Measurements from ENCODE around the gene DAD1. TPM values are rescaled to one million over a fixed set of nuclear protein-coding genes. Genes with fewer than 3 reads are reported as not detected.

DAD1 gene
- total and polyA plus RNA-seq, 2 of the 8 experiments (the other 6 are each of a cell fraction or from before 2014, with no cell fraction given), result 131 to 440 TPM

DNA sequence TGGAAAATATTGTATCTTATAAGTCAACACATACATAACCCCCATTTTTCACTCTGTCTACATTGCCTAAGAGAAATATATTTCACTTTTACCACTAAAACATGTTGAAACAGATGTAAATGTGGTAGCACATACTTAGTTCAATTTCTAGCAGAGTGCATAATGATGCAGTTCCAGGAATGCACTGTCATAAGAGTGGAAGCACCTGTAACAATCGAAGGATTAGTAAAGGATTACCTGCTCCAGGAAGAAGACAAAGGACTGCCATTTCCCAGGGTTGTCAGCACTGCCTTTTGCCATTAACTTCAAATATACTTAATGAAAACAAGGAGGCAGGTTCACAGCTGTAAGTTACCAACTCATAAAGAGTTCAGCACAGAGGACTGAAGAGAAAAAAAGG, 24.6 kb downstream of the DAD1 start:
- Histone ChIP-seq H2BK20ac (ENCODE audit: low read length) (no peak overlapping the region), H4K91ac (replicated peaks; ENCODE audit: insufficient read length, low read length) (no peak overlapping the region), H2BK12ac (ENCODE audit: low read depth, low read length) (no peak overlapping the region), H3K23me2 (ENCODE audit: low read depth, low read length) (no peaks in the 10 kb centered on the region), H2BK5ac (ENCODE audit: low read depth, low read length) (no peak overlapping the region), H2BK120ac (replicated peaks; ENCODE audit: low read depth, low read length) (no peak overlapping the region), H3K79me1 (ENCODE audit: low read depth, low read length) (no peaks in the 10 kb centered on the region), H3K23ac (ENCODE audit: insufficient read length) (no peak overlapping the region), H3K18ac (ENCODE audit: extremely low read depth, low read length) (no peak overlapping the region), H3K9me3 (ENCODE audit: insufficient read depth in 2 of 2, low read depth in 1 of 2, low read length in 1 of 2) (no peaks in the 10 kb centered on the region), H3K56ac (replicated peaks; ENCODE audit: insufficient read length, low read depth, low read length) (no peak overlapping the region), H3K14ac (ENCODE audit: insufficient read length) (no peak overlapping the region), H4K5ac (ENCODE audit: insufficient read length, low read depth, low read length) (no peak overlapping the region), H3K4me3 (ENCODE audit: extremely low read depth in 1 of 4, insufficient read depth in 2 of 4, low read depth in 3 of 4, low read length in 4 of 4) (no peak overlapping the region), H2BK15ac (ENCODE audit: low read length) (no peak overlapping the region), H2AK5ac (ENCODE audit: low read depth, low read length) (no peak overlapping the region), H3K27ac (ENCODE audit: low read depth, low read length) (no peak overlapping the region), H3K27me3 (replicated peaks in 1 of 4; ENCODE audit: control insufficient read depth in 3 of 4, extremely low read depth in 1 of 4, insufficient read depth in 3 of 4, low read length in 3 of 4) (no peaks in the 10 kb centered on the region), H3K79me2 (ENCODE audit: control insufficient read depth in 1 of 2, insufficient read depth in 2 of 2, low read length in 2 of 2) (peaks cover 0 to 10% of the 10 kb centered on the region in 2 experiments; a peak in 1 of 4 replicates), H4K8ac (ENCODE audit: extremely low read depth, insufficient read depth, low read length) (no peak overlapping the region), H3K4ac (replicated peaks; ENCODE audit: insufficient read length, low read depth, low read length) (no peak overlapping the region), H3K9ac (replicated peaks in 1 of 4; ENCODE audit: extremely low read depth in 1 of 4, low read depth in 3 of 4, low read length in 3 of 4) (no peak overlapping the region), H2AFZ (ENCODE audit: low read length) (no peak overlapping the region), H3K36me3 (ENCODE audit: control insufficient read depth in 2 of 4, insufficient read depth in 4 of 4, low read length in 3 of 4) (peaks cover 0 to 23% (median 5%) of the 10 kb centered on the region in 4 experiments; a peak in 7 of 8 replicates), H3K4me1 (replicated peaks in 1 of 4; ENCODE audit: control insufficient read depth in 3 of 4, insufficient read depth in 4 of 4, low read length in 3 of 4) (peaks cover 0 to 3% (median 0%) of the 10 kb centered on the region in 4 experiments; a peak in 1 of 7 replicates), H3K4me2 (ENCODE audit: insufficient read depth in 1 of 2, low read depth in 2 of 2, low read length in 2 of 2) (no peak overlapping the region), H4K20me1 (replicated peaks in 1 of 2; ENCODE audit: control insufficient read depth in 1 of 2, insufficient read depth in 2 of 2, low read length in 2 of 2) (no peaks in the 10 kb centered on the region)
- WGBS, 2 experiments (ENCODE audit: extremely low coverage in 1 of 2, insufficient coverage in 1 of 2, insufficient read length in 1 of 2, insufficient replicate concordance in 2 of 2, low coverage in 1 of 2, low lambda C conversion rate in 2 of 2, missing lambda C conversion rate in 1 of 2), result 91% methylated on average over 1 of the region's 1 CpG; no CpG with 5 or more reads in 1 of the 2 experiments
- POLR2A ChIA-PET (ENCODE audit: partially characterized antibody), result interaction anchor here (0.9 kb wide), 1 partner anchor 9 kb away, joined by 3 read pairs; no protein-coding TSS in a partner anchor
- no peak for DNase-seq (ENCODE audit: low read depth in 1 of 2, low spot score in 2 of 2)
- no peak for FAIRE-seq
- CTCF ChIA-PET (ENCODE audit: partially characterized antibody), result interaction anchor here (0.7 to 5.7 kb wide), 9 partner anchors 9 to 364 kb away, joined by 3 to 39 read pairs (median 4); no protein-coding TSS in a partner anchor
- no peak for TF ChIP-seq HDAC2 (IDR thresholded peaks at IDR 0.05; ENCODE audit: borderline replicate concordance in 1 of 2, low read depth in 2 of 2, low read length in 2 of 2)
- TF ChIP-seq TAF1 (IDR thresholded peaks at IDR 0.05; ENCODE audit: low read depth, low read length), result no peak
- TF ChIP-seq NRF1 (IDR thresholded peaks at IDR 0.05; ENCODE audit: low read depth, low read length), result no peak
- TF ChIP-seq SP1 (IDR thresholded peaks at IDR 0.05; ENCODE audit: low read depth, low read length), result no peak
- no peak for TF ChIP-seq PHF8 (conservative IDR thresholded peaks at IDR 0.05; ENCODE audit: low read depth, low read length)
- TF ChIP-seq EGR1 (IDR thresholded peaks at IDR 0.05; ENCODE audit: borderline replicate concordance, low read depth, low read length), result no peak
- no peak for TF ChIP-seq RBBP5 (IDR thresholded peaks at IDR 0.05; ENCODE audit: borderline replicate concordance, low read depth, low read length)
- no peak for TF ChIP-seq BCL11A (IDR thresholded peaks at IDR 0.05; ENCODE audit: low read depth in 2 of 2, low read length in 2 of 2)
- no peak for TF ChIP-seq SIN3A (conservative IDR thresholded peaks at IDR 0.05 in 1 of 2, IDR thresholded peaks at IDR 0.05 in 1 of 2; ENCODE audit: low read depth in 1 of 2, low read length in 2 of 2)
- TF ChIP-seq JUND (IDR thresholded peaks at IDR 0.05; ENCODE audit: low read length), result no peak
- no peak for TF ChIP-seq MAFK (IDR thresholded peaks at IDR 0.05; ENCODE audit: low read depth, low read length)
- TF ChIP-seq CHD2 (IDR thresholded peaks at IDR 0.05; ENCODE audit: low read length), result no peak
- no peak for TF ChIP-seq HDAC6 (IDR thresholded peaks at IDR 0.05; ENCODE audit: low read depth, low read length)
